WTC11 (cell line): Measurements from ENCODE around the gene CRACDL.

Experiments
- ATF1 ChIP-seq: sonication (generic); formaldehyde crosslinking; IDR thresholded peaks from 2 replicates; pipeline ENCODE4 v1.8.1; 2023; ENCODE audit warnings: mild to moderate bottlenecking, moderate library complexity, missing genetic modification reagents
- GTF2I ChIP-seq: fragments of 250-450 bp; sonication (Bioruptor Pico); conservative IDR thresholded peaks from 2 replicates; pipeline ENCODE4 v1.4.0; 2021; ENCODE audit warnings: mild to moderate bottlenecking
- NFYB ChIP-seq: sonication (generic); formaldehyde crosslinking; conservative IDR thresholded peaks from 2 replicates; pipeline ENCODE4 v1.8.0; 2022; ENCODE audit warnings: low read depth, missing genetic modification reagents
- RELA ChIP-seq: sonication (generic); formaldehyde crosslinking; IDR thresholded peaks from 2 replicates; pipeline ENCODE4 v1.8.1; 2022; ENCODE audit warnings: missing genetic modification reagents, mild to moderate bottlenecking, borderline replicate concordance
- SP1 ChIP-seq: sonication (generic); formaldehyde crosslinking; conservative IDR thresholded peaks from 2 replicates; pipeline ENCODE4 v1.8.1; 2022; ENCODE audit warnings: missing genetic modification reagents
- TF ChIP-seq, protein P1 (sequence below): fragments of 200-600 bp; IDR thresholded peaks from 2 replicates; pipeline ENCODE4 v1.8.0; 2022; ENCODE audit warnings: antibody characterized with exemption
- TF ChIP-seq, protein P2 (sequence below): sonication (generic); formaldehyde crosslinking; IDR thresholded peaks from 2 replicates; pipeline ENCODE4 v1.8.1; 2023; ENCODE audit warnings: mild to moderate bottlenecking, missing genetic modification reagents, moderate library complexity

DNA sequence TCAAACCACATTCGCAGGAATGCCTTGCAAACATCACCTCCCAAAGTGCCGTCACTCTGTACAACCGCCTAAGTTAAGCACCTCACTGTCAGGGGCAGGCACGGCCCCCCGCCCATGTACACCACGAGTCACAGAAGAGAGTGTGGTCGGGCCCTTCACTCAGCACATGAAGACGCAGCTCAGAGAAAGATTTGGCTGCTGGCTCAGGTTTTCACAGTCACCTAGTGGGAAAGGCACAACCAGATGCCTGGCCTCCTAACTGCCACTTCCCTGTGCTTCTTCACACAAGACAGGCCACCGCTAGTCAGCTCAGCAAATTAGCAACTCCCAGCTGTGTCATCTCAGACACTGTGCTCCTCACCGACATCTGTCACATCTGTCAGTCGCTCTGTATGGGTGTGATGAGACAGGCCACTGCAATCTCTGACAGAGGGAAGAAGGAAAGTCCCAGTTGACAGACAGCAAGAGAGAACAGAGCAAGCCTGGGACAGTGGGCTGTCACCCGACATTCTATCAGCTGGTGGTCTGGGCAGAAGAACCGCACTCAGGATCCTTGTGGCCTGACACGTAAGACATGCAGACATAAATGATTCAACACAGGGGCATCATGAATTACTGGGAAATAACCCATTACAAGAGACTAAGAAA, 60.8 kb downstream of the CRACDL start:
- TF ChIP-seq GTF2I (no peak), SP1 (no peak), ATF1 (CRISPR knock-in tag) (no peak), RELA (CRISPR knock-in tag) (no peak), NFYB (no peak)
- TF ChIP-seq, protein P1, sequence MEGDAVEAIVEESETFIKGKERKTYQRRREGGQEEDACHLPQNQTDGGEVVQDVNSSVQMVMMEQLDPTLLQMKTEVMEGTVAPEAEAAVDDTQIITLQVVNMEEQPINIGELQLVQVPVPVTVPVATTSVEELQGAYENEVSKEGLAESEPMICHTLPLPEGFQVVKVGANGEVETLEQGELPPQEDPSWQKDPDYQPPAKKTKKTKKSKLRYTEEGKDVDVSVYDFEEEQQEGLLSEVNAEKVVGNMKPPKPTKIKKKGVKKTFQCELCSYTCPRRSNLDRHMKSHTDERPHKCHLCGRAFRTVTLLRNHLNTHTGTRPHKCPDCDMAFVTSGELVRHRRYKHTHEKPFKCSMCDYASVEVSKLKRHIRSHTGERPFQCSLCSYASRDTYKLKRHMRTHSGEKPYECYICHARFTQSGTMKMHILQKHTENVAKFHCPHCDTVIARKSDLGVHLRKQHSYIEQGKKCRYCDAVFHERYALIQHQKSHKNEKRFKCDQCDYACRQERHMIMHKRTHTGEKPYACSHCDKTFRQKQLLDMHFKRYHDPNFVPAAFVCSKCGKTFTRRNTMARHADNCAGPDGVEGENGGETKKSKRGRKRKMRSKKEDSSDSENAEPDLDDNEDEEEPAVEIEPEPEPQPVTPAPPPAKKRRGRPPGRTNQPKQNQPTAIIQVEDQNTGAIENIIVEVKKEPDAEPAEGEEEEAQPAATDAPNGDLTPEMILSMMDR: no peak
- TF ChIP-seq, protein P2, sequence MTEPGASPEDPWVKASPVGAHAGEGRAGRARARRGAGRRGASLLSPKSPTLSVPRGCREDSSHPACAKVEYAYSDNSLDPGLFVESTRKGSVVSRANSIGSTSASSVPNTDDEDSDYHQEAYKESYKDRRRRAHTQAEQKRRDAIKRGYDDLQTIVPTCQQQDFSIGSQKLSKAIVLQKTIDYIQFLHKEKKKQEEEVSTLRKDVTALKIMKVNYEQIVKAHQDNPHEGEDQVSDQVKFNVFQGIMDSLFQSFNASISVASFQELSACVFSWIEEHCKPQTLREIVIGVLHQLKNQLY (CRISPR knock-in tag): no peak
